Measurements from ENCODE around the gene USH1G.

Gene USH1G

GRCh38 chr17:74954115-74954514, 31.1 kb upstream of the USH1G start:
- no peak for DNase-seq (ENCODE audit: low spot score)

DNA sequence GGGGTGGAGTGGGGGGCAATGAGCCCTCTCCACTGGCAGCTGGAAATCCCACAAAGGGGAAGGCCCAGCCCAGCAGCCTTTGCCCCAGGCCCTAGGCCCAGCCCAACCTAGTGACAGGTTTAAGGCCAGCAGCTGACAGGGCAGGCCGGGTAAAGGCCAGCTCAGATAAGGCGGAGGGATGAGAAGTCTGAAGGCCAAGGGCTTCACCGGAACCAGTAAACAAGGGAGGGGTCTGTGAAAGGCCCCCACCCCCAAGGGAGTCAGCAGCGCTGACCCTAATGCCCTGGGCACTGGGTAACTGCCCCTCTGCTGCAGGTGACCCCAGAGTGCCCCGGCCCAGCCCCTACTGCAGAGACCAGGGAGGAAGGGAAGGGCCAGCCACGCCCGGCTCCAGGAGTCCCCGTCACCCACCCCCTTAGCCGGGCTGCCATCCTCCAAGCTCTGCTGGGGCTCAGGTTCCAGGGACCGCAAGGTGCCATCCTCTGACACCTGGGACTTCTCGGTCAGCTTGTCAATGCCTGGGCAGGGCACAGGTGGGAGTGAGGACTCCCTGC, 30.2 kb upstream of the USH1G start:
- DNase-seq (ENCODE audit: low spot score): no peak

- no peak for DNase-seq (ENCODE audit: low spot score)
Measured at GRCh38 chr17:74952431-74953133, 29.5 kb upstream of the USH1G start.

DNA sequence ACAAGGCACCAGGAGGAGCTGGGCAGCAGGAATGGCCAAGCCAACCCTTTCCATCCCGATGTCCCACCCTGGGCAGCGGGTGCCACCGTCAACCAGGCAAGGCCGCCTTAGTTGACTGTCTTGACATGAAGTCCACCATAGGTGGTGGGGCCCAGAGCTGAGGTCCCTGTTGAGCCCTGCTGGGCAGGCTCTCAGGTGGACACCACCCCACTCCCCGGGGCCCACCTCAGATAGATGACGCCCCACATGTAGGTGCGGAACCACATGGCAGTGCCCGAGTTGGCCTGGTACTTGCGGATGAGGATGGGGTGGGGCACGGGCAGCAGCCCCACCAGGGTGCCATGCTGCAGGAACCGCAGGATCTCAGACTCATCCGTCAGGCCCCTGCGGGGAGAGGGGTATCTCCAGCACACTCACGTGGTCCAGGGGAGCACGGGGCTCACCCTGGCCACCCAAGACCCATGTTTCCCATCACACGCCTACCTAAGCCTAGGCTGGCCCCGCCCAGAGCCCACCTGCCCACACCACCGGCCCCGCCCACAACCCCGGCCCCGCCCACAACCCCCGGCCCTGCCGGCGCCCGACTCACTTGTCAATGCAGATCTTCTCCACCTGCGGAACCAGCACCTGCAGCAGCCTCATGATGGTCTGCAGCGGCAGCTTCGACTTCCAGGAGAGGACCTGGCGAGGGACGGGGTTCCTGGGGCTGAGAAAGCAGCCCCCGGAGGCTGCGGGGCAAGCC, 28.8 kb upstream of the USH1G start:
- DNase-seq (ENCODE audit: low spot score): no peak

GRCh38 chr17:74951065-74951464, 28.0 kb upstream of the USH1G start:
- no peak for DNase-seq (ENCODE audit: low spot score)

GRCh38 chr17:74950207-74950606, 27.2 kb upstream of the USH1G start:
- no peak for DNase-seq (ENCODE audit: low spot score)

- DNase-seq (ENCODE audit: low spot score): no peak
Measured at GRCh38 chr17:74949455-74950115, 26.5 kb upstream of the USH1G start.

- DNase-seq (ENCODE audit: low spot score): no peak
Measured at GRCh38 chr17:74947041-74947754, 24.1 kb upstream of the USH1G start.

- DNase-seq (ENCODE audit: low spot score): no peak
Measured at GRCh38 chr17:74946641-74947040, 23.6 kb upstream of the USH1G start.

DNA sequence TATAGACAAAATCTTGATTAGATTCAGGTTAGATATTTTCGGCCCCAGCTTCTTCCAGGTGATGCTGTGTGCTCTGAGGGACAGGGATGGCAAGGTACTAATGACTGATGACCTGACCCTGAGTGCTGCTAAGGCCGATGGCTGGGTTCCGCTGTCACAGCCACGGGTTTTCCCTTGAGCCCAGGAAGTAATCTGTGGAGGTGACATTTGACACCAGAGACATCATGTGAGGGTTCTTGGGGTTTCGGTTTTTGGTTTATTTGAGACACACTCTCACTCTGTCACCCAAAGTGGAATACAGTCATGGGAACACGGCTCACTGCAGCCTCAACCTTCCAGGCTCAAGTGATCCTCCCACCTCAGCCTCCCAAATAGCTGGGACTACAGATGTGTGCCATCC, 22.5 kb upstream of the USH1G start:
- no peak for DNase-seq (ENCODE audit: low spot score)

GRCh38 chr17:74943808-74944522, 20.9 kb upstream of the USH1G start:
- DNase-seq (ENCODE audit: low spot score): no peak

GRCh38 chr17:74941128-74941725, 18.2 kb upstream of the USH1G start:
- DNase-seq (ENCODE audit: low spot score): no peak

- no peak for DNase-seq (ENCODE audit: low spot score)
Measured at GRCh38 chr17:74939534-74939933, 16.5 kb upstream of the USH1G start.

- DNase-seq (ENCODE audit: low spot score): no peak
Measured at GRCh38 chr17:74938194-74938950, 15.3 kb upstream of the USH1G start.

DNA sequence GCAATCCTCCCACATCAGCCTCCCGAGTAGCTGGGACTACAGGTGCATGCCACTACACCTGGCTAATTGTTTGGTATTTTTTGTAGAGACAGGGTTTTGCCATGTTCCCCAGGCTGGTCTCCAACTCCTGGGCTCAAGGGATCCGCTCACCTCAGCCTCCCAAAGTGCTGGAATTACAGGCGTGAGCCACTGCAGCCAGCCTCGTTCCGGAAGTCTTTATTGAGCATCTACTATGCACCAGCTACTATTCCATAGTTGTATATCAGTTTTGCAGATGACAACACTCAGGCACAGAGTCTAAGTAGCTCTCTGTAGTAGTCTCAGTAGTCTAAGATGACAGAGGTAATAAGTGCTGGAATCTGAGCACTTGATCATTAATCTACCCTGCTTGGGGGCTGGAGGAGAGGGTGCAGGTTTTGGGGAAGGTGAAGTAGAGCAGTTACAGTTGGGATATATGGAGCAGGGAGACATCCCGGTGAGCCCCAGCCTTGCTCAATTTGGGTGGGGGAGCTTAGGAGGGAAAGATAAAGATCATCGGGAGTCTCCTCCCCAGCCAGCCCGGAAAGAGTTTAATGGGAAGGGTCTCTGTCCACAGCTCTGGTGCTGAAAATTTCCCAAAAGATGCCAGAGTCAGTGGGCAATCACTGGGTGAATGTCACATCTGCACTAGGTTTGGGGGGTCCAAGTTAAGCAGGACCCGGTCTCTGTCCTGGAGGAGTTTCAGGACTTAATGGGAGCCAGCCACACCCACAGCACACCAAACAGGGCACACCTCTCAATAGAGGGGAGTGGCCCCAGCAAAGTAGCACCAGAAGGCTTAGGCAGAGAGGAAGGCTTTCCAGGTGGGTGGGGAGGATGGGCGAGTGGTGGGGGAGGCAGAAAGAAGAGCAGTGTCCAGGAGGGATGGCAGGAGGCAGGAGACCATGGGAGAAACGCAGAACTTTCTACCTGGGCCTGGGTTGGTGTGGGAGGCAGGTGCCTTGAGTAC, 14.3 kb upstream of the USH1G start:
- no peak for DNase-seq (ENCODE audit: low spot score)

- DNase-seq (ENCODE audit: low spot score): no peak
Measured at GRCh38 chr17:74936470-74936799, 13.4 kb upstream of the USH1G start.

- no peak for DNase-seq (ENCODE audit: low spot score)
Measured at GRCh38 chr17:74935585-74936469, 12.8 kb upstream of the USH1G start, which contains the start of gene OTOP3. Gene OTOP3 (plus strand): TSS chr17:74935898. CDS start chr17:74935922, 24 bp downstream.

DNA sequence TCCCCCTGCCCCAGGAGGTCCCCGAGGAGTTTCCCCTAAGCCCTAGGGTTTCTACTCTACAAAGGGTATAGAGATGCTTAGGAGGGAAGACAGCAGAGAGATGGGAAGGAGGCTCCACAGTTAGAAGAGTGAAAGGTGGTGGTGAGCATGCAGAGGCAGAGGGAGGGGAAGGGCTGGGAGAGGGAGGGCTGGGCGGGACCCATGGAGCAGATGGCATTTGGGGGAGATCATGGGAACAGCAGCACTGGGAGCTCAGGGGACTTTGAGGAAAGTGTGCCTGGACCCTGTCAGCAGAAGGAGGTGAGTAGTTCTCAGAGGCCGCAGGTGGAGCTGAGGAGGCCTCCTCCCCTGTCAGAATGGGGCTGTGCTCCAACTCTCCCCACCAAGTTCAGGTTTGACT, 12.0 kb upstream of the USH1G start:
- DNase-seq (ENCODE audit: low spot score): no peak
